22Rv1 (cell line): Measurements from ENCODE around the gene RPL23.

ENCODE experiments used
- ZFX ChIP-seq: fragments of 450-650 bp; IDR thresholded peaks from 2 replicates; pipeline ENCODE4 v1.6.1; 2017; ENCODE audit warnings: antibody characterized with exemption, borderline replicate concordance
- TF ChIP-seq, protein P1 (sequence below): fragments of 450-650 bp; IDR thresholded peaks from 2 replicates; pipeline ENCODE4 v1.5.1; 2017; ENCODE audit warnings: mild to moderate bottlenecking

DNA sequence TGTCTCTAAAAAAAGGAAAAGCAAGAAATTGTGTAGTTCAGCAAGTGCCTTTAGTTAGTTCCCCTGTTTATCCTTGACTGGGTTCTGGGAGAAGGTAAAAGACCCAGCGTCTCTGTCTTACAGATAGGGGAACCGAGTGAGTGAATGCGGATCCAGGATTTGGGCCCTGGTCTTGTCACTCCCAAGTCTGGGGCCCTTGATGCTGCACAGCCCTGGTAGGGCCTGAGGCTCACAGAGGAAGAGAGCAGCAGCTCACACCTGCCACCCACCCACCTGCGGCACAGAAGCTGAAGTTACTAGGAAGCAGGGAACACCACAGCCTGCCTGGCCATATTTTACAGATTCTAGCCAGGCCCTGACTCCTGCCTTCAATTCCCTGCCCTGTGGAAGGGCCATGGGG lies 38.6 kb upstream of the RPL23 start:
- TF ChIP-seq, protein P1, sequence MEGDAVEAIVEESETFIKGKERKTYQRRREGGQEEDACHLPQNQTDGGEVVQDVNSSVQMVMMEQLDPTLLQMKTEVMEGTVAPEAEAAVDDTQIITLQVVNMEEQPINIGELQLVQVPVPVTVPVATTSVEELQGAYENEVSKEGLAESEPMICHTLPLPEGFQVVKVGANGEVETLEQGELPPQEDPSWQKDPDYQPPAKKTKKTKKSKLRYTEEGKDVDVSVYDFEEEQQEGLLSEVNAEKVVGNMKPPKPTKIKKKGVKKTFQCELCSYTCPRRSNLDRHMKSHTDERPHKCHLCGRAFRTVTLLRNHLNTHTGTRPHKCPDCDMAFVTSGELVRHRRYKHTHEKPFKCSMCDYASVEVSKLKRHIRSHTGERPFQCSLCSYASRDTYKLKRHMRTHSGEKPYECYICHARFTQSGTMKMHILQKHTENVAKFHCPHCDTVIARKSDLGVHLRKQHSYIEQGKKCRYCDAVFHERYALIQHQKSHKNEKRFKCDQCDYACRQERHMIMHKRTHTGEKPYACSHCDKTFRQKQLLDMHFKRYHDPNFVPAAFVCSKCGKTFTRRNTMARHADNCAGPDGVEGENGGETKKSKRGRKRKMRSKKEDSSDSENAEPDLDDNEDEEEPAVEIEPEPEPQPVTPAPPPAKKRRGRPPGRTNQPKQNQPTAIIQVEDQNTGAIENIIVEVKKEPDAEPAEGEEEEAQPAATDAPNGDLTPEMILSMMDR: no peak
- TF ChIP-seq ZFX: no peak
